T-helper 9 cell (primary cell): ENCODE measurements around the gene MDN1.
"Not testable (repeated sequence)": the region's sequence is repeated elsewhere in the genome, so short reads cannot be mapped to it uniquely, and the experiment has no call there.

Source experiments
- DNase-seq: peaks from one replicate; pipeline ENCODE4 v3.0.0-alpha.2; 2020

The MDN1 gene

DNA sequence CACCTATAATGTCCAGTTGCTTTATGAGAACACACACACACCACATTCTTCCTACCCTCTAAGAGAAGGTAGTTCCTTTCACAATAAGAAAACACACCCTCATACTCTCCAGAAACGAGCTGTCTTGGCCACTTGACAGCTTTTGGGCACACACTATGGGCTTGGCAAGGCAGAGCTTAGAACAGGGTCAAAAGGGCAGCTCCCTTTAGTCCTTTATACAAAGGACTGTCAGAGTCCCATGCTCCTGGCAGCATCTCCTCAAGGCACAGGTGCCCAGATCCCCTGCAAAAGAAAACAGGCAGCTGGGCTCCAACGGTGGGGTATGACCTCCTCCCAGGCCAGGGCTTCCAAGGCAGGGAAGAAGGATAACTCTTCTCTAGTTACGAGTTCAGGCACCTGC, 176.2 kb downstream of the MDN1 start:
- no peak for DNase-seq

GRCh38 chr6:89642956-89643355, 176.6 kb downstream of the MDN1 start:
- no peak for DNase-seq

GRCh38 chr6:89641581-89641980, 178.0 kb downstream of the MDN1 start:
- not testable (repeated sequence) for DNase-seq

GRCh38 chr6:89640804-89641203, 178.8 kb downstream of the MDN1 start:
- DNase-seq, result no peak

DNA sequence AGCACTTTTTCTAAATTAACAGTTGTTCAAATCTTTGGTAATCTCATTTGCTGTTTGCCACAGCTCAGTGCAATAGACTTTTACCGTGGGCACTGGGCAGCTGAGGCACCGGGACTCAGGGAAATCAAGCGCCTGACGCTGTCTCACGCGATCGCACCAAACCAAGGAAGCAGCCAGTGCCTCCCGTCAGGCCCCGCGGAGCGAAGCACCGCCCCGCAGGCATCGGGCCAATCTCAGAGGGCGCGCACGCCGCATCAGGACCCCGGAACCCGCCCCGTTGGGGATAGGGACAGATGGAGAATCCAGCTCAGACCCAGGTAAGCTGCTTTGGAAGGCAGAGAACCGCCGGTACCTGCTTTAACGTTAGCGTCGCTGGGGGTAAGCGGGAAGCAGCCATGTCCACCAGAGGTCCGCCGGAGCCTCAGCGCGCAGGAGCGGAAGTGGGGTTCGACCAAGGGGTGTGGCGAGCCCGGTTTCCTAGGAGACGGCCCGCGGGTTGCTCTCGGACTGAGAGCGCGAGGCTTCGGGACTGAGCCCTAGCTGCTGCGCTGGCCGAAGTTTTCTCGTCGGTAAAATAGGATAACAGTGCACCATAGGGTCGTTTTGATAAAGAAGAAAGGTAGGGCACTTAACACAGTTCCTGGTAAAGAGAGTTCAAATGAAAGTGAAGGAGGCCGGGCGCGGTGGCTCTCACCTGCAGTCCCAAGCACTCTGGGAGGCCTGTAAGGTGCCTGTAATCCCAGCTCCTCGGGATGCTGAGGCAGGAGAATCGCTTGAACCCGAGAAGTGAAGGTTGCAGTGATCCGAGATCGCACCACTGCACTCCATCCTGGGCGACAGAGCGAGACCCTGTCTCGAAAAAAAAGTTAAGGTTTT, 181.0 kb downstream of the MDN1 start, which contains the start of gene LYRM2:
LYRM2 (minus strand) TSS at position 428 of the 876 bp plus-strand sequence; CDS start at position 397, 31 bp downstream.
- peak; percentile 84 for DNase-seq

GRCh38 chr6:89637960-89638319, 181.7 kb downstream of the MDN1 start:
- no peak for DNase-seq

GRCh38 chr6:89636412-89636811, 183.2 kb downstream of the MDN1 start:
- not testable (repeated sequence) for DNase-seq

- no peak for DNase-seq
These were observed 189.1 kb downstream of the MDN1 start for GRCh38 chr6:89630488-89630887.

DNA sequence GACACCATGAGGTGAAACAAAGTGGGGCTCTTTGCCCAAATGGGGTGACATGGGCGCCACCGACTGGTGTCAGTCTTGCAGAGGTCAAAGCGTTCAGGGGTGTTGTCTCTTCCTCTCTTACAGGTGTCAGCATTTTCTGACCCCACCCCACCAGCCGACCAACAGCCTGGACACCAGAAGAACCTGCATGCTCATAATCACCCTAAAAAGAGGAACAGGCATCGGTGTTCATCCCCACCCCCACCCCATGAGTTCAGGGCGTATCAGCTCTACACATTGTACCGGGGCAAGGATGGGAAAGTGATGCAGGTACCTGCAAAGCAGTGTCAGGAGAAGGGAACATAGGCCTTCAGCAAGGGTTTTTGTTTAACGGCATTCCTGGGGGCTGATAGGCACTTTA, 195.8 kb downstream of the MDN1 start:
- DNase-seq, result no peak

DNA sequence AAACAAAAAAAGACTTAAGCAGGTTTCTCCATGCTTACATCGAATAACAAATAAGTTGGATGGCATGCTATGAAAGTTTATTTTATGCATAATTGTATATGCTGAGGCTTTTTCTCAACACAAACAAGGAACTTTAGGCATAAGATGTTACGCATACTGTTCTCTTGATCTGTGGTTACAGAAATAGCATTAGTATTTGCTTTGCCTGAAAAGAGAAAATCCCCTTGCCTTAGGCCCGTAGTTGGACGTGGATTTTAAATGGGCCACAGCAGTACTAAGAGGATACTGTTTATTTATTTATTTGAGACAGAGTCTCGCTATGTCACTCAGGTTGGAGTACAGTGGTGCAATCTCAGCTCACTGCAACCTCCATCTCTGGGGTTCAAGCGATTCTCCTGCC, 200.0 kb downstream of the MDN1 start:
- no peak for DNase-seq

- no peak for DNase-seq
These were observed 201.6 kb downstream of the MDN1 start for GRCh38 chr6:89618026-89618425.

DNA sequence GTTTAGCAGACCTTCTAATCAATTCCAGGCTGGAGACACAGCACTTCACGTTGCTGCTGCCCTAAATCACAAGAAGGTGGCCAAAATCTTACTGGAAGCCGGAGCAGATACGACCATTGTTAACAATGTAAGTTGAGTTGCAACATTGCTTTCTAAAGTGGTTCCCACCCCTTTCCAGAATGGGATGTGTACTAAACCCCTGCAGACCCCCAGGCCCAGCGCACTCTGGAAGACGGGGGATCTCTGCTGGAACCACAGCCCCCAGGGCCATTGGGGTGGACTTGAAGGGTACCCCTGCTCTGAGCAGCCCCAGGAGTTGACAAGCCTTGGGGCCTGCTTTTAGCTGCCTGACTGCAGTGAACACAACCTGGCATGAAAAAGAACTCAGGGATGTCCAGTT, 203.1 kb downstream of the MDN1 start:
- DNase-seq, result no peak

DNA sequence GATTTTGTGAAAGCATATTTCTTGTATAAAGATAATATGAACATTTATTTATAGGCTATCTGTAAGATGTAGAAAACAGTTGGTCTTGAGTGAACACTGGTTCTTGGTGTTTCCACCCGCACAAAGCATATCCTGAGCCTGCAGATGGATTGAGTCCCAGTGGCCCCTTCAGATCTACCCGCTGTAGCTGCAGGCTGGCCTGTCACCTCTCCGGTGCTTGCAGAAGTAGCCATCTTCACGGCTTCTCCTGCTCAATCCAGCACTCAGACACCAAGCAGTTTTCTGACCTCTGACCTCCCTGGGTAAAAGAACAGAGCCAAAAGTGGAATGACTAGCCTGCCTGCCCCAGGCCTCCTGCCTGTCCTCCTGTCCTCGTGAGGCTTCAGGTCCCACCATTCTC, 203.7 kb downstream of the MDN1 start:
- DNase-seq, result no peak

DNA sequence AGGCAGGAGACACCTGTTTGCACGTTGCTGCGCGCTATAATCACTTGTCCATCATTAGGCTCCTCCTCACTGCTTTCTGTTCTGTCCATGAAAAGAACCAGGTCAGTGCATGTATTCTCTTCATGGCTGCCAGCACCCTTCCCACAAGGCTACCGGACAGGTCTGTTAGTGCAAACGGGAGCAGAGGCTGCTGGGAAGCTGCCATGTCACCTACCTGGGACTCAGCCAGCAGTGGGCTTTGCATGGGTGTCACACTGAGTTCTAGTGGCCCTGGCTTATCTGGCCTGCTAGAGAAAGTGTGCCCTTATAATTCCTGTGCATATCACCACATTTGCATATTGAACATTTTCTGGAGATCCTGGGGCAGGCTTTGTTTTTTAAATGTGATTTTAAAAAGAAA, 205.8 kb downstream of the MDN1 start:
- DNase-seq, result no peak

DNA sequence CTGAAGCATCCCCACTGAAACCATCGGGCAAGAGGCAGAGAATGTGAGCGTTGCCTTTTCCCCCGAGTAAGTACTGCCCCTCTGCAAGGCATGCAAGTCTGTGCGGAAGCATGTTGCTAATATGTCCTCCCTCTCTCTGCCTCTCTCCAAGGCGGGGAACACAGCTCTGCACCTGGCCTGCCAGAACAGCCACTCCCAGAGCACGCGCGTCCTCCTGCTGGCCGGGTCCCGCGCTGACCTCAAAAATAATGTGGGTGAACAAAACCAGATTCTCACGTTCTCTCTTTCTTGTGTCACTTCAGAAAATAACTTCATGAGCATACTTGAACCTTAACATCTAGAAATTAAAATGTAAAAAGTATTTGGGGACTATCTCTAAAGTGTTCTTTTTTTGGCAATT, 207.5 kb downstream of the MDN1 start:
- DNase-seq, result no peak

- DNase-seq, result no peak
These were observed 207.9 kb downstream of the MDN1 start for GRCh38 chr6:89611666-89612065.

DNA sequence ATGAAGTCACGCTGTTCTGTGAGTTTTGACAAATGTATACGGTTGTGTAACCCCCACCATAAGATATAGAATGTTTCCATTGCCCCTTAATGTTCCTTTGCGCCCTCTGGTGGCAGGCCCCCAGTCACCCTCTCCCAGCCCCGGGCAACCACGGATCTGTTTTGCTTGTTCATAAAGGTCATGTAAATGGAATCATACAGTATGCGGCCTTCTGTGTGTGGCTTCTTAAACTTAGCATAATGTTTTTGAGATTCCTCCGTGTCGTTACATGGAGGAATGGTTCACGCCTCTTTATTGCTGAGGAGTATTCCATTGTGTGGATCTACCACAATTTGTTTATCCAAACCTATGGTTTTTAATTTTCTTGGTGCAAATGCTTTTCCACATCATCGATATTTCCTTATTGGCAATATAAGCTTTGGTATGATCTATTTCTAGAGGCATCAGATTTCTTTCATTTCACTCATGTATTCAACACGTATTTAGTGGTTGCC, 209.4 kb downstream of the MDN1 start:
- peak; percentile 81 for DNase-seq

DNA sequence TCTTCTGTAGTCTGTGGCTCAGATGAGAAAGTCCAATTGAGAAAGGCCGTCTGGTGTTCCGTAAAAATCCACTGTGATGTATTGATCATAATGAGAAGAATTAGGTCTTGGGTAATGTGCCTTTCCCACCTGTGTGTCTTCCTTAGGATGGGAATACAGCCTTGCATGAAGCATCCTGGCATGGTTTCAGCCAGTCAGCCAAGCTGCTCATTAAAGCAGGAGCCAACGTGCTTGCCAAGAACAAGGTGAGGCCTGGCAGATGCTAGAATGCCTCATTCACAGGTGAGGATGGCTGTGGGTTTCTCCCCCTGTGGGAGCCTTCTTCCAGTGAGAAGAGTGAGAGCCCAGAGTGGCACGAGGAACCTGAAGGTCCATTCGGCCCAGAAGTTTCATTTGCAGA, 213.7 kb downstream of the MDN1 start:
- no peak for DNase-seq

- DNase-seq, result no peak
These were observed 214.9 kb downstream of the MDN1 start for GRCh38 chr6:89604653-89605052.

DNA sequence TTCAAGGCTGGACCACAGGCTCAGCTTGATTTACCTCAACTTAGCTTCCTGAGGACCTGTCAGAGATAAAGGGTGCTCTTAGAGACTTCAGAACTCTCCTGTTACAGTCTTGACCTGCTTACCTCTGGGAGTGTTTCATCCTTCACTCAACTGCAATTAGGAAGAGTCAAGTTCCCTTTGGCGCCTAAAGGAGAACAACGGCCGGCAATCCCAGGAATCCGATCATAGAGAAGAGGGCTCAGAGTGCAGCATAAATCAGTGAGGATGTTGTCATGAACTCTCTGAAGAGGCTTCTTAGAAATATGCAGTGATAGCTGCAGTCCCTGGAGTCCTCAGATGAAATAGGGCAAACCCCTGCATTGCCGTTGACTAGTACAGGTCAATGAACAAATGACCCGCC, 217.4 kb downstream of the MDN1 start:
- no peak for DNase-seq

GRCh38 chr6:89599727-89600126, 219.9 kb downstream of the MDN1 start:
- DNase-seq, result no peak

DNA sequence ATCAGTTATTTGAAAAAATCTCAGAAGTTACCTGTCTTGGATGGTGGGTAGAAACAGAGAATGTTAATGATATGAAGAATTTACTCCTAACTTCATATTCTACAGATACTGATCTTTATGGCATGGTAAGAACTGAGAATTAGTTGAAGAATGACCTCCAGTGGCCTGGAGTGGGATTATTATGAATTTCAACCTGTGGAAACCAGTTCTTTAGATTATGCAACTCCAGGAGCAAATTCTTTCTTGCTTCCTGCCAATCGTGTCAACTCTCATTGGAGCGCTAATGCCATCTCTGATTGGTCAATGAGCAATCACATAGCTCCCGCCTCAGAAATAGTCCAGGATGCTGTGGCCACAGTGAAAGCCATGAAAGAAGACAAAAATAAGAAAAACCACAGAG, 221.6 kb downstream of the MDN1 start:
- DNase-seq, result no peak

DNA sequence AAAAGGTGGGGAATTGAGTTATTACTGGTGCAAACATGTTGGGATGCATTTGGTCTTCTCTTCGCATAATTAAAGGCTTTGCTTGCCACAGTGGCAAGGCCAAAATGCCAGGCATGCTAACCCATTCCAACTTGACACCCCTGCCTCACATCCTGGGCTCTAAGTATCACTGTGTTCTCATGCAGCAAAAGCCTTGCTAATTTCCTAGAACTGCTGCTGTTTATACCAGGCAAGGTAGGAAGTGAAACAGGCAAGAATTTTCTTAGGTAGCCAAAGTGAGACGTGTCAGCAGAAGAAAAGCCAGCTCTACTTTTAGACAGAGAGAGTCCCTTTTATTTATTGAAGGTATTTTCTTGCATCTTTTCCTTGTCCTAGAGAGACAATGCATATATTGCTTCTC, 222.2 kb downstream of the MDN1 start:
- no peak for DNase-seq

- no peak for DNase-seq
These were observed 223.1 kb downstream of the MDN1 start for GRCh38 chr6:89596484-89596883.

DNA sequence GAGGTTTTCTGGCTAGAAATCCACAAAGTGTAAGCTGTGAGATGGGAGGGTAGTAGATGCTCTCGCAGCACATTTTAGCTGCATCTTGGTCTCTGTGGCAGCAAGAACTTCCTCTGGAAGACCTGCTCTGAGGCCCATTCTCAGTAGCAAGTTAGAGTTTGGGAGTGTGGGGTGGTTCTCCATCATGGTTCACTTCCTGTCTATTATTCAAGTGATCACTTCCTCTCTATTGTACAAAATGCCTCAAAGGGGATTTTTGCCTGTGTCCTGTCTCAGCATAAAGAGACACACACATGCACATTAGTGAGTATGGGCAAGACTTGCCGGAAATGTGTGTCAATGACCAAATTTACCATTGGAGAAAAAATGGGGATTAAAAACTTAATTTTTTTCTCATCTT, 223.5 kb downstream of the MDN1 start:
- DNase-seq, result no peak
